ENCODE results near the gene LRRC41. TPM values are rescaled to one million over a fixed set of nuclear protein-coding genes. Genes with fewer than 3 reads are reported as not detected.

The LRRC41 gene
- polyA plus RNA-seq, 1 of the 3 experiments (the other 2 are of a cell fraction), result 59.3 TPM

GRCh38 chr1:46303872-46304326 is 483 bp upstream of the LRRC41 start:
- peaks cover 13 to 18% of the 10 kb centered on the region in 2 experiments for H3K4me1 ChIP-seq (ENCODE audit: control insufficient read depth in 1 of 2, insufficient read depth in 2 of 2, low read depth in 1 of 2, low read length in 1 of 2)
- peak overlapping the region; percentile 93 for H3K27ac ChIP-seq (ENCODE audit: low read depth in 2 of 2, low read length in 1 of 2)
- H3K36me3 ChIP-seq (replicated peaks in 1 of 2; ENCODE audit: control insufficient read depth in 1 of 2, insufficient read depth in 2 of 2, low read length in 1 of 2), result peaks cover 4 to 19% of the 10 kb centered on the region in 2 experiments
- peak overlapping the region; percentile 95 for H3K4me2 ChIP-seq
- H3K9me3 ChIP-seq, result no peaks in the 10 kb centered on the region
- H3K27me3 ChIP-seq (ENCODE audit: insufficient read depth), result no peaks in the 10 kb centered on the region
- peaks cover 10% of the 10 kb centered on the region for H3F3A ChIP-seq (replicated peaks; ENCODE audit: insufficient read depth)
- peak overlapping the region; percentile 36 for H2AFZ ChIP-seq (ENCODE audit: low read depth)
- TF ChIP-seq REST (IDR thresholded peaks at IDR 0.05; ENCODE audit: low read depth, low read length), result no peak
- no peak for TF ChIP-seq TAF1 (IDR thresholded peaks at IDR 0.05; ENCODE audit: borderline replicate concordance, low read depth, low read length)
- no peak for TF ChIP-seq ZBTB33 (IDR thresholded peaks at IDR 0.05; ENCODE audit: borderline replicate concordance, low read depth)
- TF ChIP-seq TEAD4 (IDR thresholded peaks at IDR 0.05; ENCODE audit: borderline replicate concordance, insufficient read depth), result no peak
- TF ChIP-seq FOXJ3 (CRISPR knock-in tag; IDR thresholded peaks at IDR 0.05), result no peak
- TF ChIP-seq YY1 (IDR thresholded peaks at IDR 0.05; ENCODE audit: low read depth), result no peak
- TF ChIP-seq RXRA (IDR thresholded peaks at IDR 0.05; ENCODE audit: borderline replicate concordance, low read depth), result no peak
- no peak for TF ChIP-seq GATA2 (CRISPR knock-in tag; IDR thresholded peaks at IDR 0.05)
- no peak for TF ChIP-seq GABPA (IDR thresholded peaks at IDR 0.05; ENCODE audit: low read depth)
- TF ChIP-seq RFX5 (IDR thresholded peaks at IDR 0.05; ENCODE audit: low read length), result no peak
- no peak for TF ChIP-seq MAX (IDR thresholded peaks at IDR 0.05; ENCODE audit: low read depth)
- TF ChIP-seq PBX3 (IDR thresholded peaks at IDR 0.05), result no peak
- no peak for TF ChIP-seq POLR2AphosphoS5 (IDR thresholded peaks at IDR 0.05; ENCODE audit: low read depth, low read length)
- TF ChIP-seq CHD2 (IDR thresholded peaks at IDR 0.05; ENCODE audit: low read length, partially characterized antibody), result no peak
- TF ChIP-seq RAD21 (IDR thresholded peaks at IDR 0.05; ENCODE audit: low read length), result no peak
- peaks cover 95% of the 10 kb centered on the region for H3K79me2 ChIP-seq (ENCODE audit: insufficient read depth)
- peak overlapping the region; percentile 98 for H3K9ac ChIP-seq
- CTCF ChIA-PET, result interaction anchor here (0.6 to 3.5 kb wide), 11 partner anchors 12 to 259 kb away, joined by 3 to 22 read pairs (median 3); partner anchors contain the start of gene NSUN4
- under 1% methylated on average over 14 of the region's 14 CpGs for WGBS (ENCODE audit: low lambda C conversion rate)
- POLR2A ChIA-PET, result interaction anchor here (1.4 to 2.5 kb wide), 3 partner anchors 37 to 57 kb away, joined by 5 to 17 read pairs (median 6); partner anchors contain the start of genes NSUN4 and RAD54L
- DNase-seq, result no peak
- H4K20me1 ChIP-seq (ENCODE audit: insufficient read depth), result peaks cover 39% of the 10 kb centered on the region
- H3K4me3 ChIP-seq (ENCODE audit: low read depth in 2 of 2, low read length in 1 of 2), result peak overlapping the region; percentile 66 to 89
- no peaks in the 10 kb centered on the region for H3K9me2 ChIP-seq

All from SK-N-SH (cell line).